Astrocyte (in vitro differentiated cells and primary cell): ENCODE measurements around the gene RBM23.

Source experiments
- EZH2 ChIP-seq: IDR thresholded peaks from 2 replicates; pipeline ENCODE4 v1.6.1; 2012; ENCODE audit warnings: mild to moderate bottlenecking, low read length, inconsistent platforms; ENCODE audit not compliant: insufficient read depth
- TF ChIP-seq, protein P1 (sequence below): IDR thresholded peaks from 2 replicates; pipeline ENCODE4 v1.5.1; 2011; ENCODE audit warnings: low read depth, mild to moderate bottlenecking, inconsistent platforms, low read length, moderate library complexity; ENCODE audit not compliant: insufficient read depth

GRCh38 chr14:22955702-22956569, 37.0 kb upstream of the RBM23 start:
- TF ChIP-seq EZH2: no peak
- TF ChIP-seq, protein P1, sequence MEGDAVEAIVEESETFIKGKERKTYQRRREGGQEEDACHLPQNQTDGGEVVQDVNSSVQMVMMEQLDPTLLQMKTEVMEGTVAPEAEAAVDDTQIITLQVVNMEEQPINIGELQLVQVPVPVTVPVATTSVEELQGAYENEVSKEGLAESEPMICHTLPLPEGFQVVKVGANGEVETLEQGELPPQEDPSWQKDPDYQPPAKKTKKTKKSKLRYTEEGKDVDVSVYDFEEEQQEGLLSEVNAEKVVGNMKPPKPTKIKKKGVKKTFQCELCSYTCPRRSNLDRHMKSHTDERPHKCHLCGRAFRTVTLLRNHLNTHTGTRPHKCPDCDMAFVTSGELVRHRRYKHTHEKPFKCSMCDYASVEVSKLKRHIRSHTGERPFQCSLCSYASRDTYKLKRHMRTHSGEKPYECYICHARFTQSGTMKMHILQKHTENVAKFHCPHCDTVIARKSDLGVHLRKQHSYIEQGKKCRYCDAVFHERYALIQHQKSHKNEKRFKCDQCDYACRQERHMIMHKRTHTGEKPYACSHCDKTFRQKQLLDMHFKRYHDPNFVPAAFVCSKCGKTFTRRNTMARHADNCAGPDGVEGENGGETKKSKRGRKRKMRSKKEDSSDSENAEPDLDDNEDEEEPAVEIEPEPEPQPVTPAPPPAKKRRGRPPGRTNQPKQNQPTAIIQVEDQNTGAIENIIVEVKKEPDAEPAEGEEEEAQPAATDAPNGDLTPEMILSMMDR: no peak
